HL-60/S4 (cell line): ENCODE data around the gene DOHH.

ENCODE experiments used
- in situ Hi-C: fragments of 300-500 bp; cut with MboI; formaldehyde crosslinking; loops from 2 replicates; pipeline ENCODE4 v1.14.3; 2022; ENCODE audit warnings: low sequenced_read_pairs

The DOHH gene

GRCh38 chr19:3480383-3481091, 19.9 kb downstream of the DOHH start, which contains the start of gene SMIM24:
Gene SMIM24, minus strand, starts transcription at chr19:3480525. Its CDS starts 62 bp downstream, at chr19:3480463.
- in situ Hi-C loops = loop anchor here (25.0 kb wide), 1 partner anchor 518 kb away; no protein-coding TSS in a partner anchor

DNA sequence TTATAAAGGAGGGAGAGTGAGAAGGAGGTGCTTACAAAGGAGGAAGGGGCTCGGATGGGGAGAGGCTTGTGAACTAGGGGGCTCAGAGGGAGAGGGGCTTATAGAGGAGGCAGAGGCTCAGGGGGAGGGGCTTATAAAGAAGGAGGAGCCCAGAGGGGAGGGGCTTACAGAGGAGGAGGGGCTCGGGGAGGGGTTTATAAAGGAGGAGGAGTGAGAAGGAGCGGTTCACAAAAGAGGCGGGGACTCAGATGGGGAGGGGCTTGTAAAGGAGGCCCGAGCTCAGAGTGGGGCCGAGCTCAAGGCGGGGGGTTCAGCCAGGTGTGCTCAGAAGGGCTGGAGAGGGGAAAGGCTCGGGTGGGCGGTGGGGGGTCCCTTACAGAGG, 20.6 kb downstream of the DOHH start:
- in situ Hi-C loops = loop anchor here (25.0 kb wide), 1 partner anchor 518 kb away; no protein-coding TSS in a partner anchor

GRCh38 chr19:3479177-3479833, 21.2 kb downstream of the DOHH start:
- in situ Hi-C loops = loop anchor here (25.0 kb wide), 1 partner anchor 517 kb away; no protein-coding TSS in a partner anchor

- in situ Hi-C loops = loop anchor here (25.0 kb wide), 1 partner anchor 516 kb away; no protein-coding TSS in a partner anchor
Observed at GRCh38 chr19:3478409-3479176, 21.9 kb downstream of the DOHH start.

GRCh38 chr19:3477951-3478350, 22.5 kb downstream of the DOHH start:
- in situ Hi-C loops = loop anchor here (25.0 kb wide), 1 partner anchor 516 kb away; no protein-coding TSS in a partner anchor

DNA sequence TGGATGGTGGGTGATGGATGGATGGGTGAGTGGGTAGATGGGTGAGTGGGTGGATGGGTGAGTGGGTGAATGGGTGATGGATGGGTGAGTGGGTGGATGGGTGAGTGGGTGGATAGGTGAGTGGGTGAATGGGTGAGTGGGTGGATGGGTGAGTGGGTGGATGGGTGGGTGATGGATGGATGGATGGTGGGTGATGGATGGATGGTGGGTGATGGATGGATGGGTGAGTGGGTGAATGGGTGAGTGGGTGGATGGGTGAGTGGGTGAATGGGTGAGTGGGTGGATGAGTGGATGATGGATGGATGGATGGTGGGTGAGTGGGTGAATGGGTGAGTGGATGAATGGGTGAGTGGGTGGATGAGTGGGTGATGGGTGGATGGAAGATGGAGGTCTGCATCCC, 23.0 kb downstream of the DOHH start:
- in situ Hi-C loops = loop anchor here (25.0 kb wide), 1 partner anchor 515 kb away; no protein-coding TSS in a partner anchor

- in situ Hi-C loops = loop anchor here (25.0 kb wide), 1 partner anchor 515 kb away; no protein-coding TSS in a partner anchor
Observed at GRCh38 chr19:3476830-3477229, 23.6 kb downstream of the DOHH start.

DNA sequence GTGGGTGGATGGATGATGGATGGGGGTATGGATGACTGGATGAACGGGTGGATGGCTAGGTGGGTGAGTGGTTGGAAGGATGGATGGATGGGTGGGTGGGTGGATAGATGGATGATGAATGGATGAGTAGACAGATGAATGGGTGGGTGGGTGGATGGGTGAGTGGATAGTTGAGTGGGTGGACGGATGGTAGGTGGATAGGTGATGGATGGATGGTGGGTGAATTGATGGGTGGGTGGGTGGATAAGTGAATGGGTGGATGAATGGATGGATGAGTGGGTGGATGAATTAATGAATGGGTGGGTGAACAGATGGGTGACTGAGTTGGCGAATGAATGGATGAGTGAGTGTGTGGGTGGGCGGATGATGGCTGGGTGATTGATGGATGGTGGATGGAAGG, 25.0 kb downstream of the DOHH start:
- in situ Hi-C loops = loop anchor here (25.0 kb wide), 1 partner anchor 513 kb away; no protein-coding TSS in a partner anchor

- in situ Hi-C loops = loop anchor here (5.0 to 25.0 kb wide), 2 partner anchors 147 to 512 kb away; no protein-coding TSS in a partner anchor
Observed at GRCh38 chr19:3474614-3475013, 25.9 kb downstream of the DOHH start.

DNA sequence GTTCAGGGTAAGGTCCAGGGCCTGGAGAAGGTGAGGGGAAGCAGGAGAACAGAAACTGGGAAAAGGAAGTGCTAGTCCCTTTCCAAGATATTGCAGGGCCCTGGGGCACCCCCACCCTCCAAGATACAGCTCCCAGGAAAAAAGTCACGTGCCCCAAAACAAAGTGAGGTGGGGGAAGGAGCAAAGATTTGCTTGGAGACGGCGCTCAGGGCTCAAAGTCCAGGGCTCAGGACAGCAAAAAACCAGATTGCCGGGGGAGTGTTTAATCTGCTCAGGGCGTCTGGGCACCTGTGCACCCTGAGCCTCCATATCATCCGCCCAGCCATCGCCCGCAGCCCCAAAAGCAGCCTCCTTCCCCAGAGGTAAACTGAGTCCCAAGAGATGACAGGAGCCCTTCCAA, 26.5 kb downstream of the DOHH start:
- in situ Hi-C loops = loop anchor here (5.0 kb wide), 1 partner anchor 147 kb away; no protein-coding TSS in a partner anchor

DNA sequence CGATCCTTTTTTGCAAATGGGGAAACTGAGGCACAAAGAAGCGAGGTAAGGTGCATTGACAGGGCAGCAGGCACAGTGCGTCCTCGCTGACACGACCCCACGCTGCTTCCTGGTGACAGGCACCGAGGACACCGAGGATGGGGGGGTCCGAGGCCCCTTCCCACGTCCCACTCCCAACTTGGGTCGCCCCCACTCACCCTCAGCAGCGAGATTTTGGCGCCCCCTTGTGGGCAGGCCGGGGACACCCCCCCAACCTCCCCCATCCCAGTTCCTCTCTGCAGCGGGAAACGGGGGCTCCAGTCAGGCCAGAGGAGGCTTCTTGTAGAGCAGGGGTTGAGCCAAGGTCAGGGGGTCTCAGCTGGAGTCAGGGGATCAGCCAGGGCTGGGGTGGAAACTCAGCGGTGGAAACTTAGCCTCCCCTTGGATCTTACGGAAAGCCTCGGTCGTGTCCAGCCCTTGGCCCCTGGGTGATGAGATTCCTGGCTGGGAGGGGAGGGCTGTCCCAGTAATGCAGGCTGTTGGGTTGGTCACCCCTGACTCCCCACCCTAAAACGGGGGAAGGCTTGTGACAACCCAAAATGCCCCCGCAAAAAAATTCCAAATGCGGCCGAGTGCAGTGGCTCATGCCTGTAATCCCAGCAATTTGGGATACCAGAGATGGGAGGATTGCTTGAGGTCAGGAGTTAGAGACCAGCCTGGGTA, 28.4 kb downstream of the DOHH start:
- in situ Hi-C loops = loop anchor here (5.0 kb wide), 1 partner anchor 145 kb away; no protein-coding TSS in a partner anchor

- in situ Hi-C loops = loop anchor here (5.0 kb wide), 1 partner anchor 143 kb away; no protein-coding TSS in a partner anchor
Observed at GRCh38 chr19:3470500-3471128, 29.9 kb downstream of the DOHH start.

DNA sequence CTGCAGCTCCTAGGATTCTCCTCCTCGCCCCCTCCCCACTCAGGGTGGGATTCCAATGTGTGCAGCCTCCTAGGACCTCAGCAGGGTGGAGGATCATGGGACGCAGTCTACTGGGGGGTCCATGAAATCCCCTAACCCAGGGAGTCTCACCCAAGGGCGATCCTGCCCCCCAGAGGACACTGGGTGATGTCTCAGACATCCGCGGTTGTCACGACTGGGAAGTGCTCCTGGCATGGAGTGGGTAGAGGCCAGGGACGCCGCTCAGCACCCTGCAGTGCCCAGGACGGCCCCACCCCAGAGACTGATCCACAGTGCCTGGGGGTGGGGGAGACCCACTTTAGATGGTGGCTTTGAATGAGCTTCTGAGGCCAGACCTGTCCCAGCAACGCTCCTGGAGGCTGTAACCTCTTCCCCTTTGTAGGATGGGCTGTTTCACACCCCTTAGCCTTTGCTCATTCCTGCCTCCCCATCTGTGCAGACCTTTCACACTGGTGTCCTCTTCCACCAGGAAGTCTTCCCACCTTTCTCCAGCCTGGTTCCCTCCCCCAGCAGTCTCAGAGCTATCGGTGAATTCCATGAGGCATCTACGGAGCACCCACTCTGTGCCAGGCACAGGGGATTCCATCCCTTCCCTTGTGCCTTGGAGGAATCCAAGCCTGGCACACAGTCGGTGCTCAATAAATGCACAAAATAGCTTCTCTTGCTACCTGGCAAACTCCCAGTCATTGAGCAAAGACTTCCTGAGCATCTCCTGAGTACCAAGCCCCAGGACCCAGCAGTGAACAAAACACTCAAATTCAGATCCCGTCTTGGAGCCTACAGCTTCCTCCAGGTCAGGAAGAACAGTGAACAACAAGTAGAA, 30.6 kb downstream of the DOHH start:
- in situ Hi-C loops = loop anchor here (5.0 kb wide), 1 partner anchor 143 kb away; no protein-coding TSS in a partner anchor

GRCh38 chr19:3468211-3468610, 32.3 kb downstream of the DOHH start:
- in situ Hi-C loops = no loop called here

DNA sequence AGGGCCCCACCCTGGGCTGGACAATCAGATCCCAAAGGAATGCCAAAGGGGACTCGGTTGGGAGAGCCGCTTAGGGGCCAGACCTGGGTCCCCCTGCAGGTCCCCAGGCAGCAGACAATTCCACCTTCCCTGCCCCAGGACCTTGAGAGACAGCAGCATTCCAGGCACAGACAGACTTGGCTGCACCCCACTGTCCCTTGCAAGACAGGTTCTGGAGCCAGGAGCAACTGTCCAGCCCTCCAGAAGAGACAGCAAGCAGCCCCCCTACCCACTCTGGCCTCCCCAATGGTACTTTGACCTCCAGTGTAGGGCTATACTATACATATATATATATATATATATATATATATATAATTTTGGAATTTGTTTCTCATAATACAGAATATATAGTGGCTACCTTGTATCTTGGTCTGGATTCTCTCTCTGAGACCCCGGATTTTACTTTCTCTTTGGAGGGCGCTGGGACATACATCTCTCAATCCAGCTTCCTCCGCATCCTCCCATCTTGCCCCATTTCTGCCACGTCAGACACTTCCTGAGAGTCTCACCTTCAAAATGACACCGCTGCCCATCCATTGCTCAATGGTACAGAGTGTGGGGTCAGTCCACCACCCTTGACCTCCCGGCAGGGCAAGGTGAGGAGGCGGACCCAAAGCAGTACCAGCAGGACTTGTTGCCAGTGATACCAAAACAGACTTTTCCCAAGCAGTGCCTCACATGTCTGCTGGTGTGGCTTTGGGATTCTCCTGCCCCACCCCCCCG, 32.9 kb downstream of the DOHH start:
- in situ Hi-C loops = no loop called here

DNA sequence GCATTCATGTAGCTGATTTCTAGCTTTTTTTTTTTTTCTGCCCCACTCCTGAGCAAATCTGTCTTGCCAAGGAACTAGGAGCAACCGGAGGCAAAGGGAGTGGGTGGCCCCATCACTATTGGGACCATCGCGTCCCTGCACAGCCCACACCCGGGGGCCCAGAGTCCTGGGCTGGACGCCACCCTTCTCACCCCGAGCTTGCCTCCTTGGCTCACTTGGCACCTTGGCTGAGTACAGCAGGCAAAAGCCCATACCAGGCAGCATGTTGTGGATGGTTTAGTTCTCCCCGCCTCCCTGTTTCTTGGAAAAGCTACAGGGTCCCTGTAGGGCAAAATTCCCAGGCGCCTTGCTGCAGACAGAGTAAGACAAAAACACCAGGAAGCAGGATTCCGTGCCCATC, 33.8 kb downstream of the DOHH start:
- in situ Hi-C loops = no loop called here

DNA sequence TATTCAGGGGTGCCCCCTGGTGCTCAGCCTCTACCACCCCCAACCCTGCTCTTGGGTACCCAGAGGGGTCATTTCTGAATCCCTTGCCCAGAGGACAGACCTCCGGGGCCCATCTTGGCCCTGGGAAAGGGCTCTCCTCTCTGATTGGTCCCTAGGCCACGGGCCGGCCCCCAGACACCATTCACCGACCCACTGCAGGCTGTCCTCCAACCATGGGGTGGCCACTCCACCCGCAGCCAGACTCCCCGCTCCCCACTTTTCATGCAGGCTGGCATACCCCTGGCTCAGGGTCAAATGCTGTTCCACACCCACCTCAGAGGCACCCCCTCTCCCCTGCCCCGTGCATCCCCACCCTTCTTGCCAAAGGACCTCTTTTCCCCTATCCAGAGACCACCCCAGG, 34.9 kb downstream of the DOHH start:
- in situ Hi-C loops = no loop called here
